GM19395 (cell line): ENCODE measurements around the gene FRMD6.
"Not testable (repeated sequence)": the region's sequence is repeated elsewhere in the genome, so short reads cannot be mapped to it uniquely, and the experiment has no call there.

ENCODE experiments used
- ATAC-seq: cut with Tn5 transposase; IDR thresholded peaks from one replicate; pipeline ENCODE4 v1.9.1; 2021; ENCODE audit warnings: mild to moderate bottlenecking, moderate library complexity; ENCODE audit not compliant: unreplicated experiment

Gene FRMD6

GRCh38 chr14:51628238-51628637 is 23.5 kb upstream of the FRMD6 start:
- no peak for ATAC-seq

DNA sequence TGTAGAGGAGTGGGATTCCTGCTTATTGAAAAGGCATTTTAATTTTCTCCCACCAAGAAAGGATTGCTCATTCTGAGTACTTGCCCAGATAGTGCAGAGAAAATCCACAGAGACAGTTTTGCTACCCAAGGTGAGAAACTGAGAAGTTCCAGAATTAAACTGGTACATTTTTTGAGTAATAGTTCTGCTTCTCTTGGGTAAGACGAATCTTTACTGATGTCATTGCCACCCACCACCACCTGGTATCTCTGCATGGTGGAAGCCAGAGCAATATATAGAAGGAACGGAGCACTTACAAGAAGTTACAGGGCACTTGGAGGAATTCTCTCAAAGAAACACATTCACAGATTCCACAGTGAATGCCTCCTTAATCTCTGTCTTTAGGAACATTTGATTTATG is 20.7 kb upstream of the FRMD6 start:
- ATAC-seq: no peak

DNA sequence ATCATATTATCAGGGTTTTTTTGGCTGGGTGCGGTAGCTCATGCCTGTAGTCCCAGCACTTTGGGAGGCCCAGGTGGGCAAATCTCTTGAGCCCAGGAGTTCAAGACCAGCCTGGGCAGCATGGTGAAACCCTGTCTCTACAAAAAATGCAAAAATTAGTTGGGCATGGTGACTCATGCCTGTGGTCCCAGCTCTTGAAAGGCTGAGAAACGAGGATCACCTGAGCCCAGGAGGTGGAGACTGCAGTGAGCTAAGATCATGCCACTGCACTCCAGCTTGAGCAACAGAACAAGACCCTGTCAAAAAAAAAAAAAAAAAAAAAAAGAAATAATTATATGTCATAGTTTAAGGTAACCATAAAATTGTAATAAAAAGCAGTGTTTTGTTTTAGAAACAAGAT is 18.4 kb upstream of the FRMD6 start:
- ATAC-seq: not testable (repeated sequence)

DNA sequence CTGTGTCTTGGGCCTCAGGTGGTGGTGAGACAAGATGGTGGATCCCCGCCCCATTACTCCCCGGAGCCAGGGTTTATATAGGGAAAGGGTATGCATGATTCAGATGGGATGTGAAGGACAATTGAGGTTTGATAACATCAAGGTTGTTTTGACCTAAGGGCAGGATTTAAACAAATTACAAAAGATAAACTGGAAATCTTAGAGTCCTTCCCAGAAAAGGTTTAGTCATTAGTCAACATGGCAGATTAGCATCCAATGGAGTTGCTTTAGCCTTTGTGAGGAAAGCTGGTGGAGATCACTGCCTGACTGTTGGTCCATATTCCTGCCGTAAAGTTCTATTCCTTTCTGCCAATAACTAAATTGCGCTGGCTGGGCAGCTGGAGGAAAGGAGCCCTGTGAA is 15.6 kb upstream of the FRMD6 start:
- ATAC-seq: no peak

- ATAC-seq: no peak
These were observed 13.4 kb upstream of the FRMD6 start for GRCh38 chr14:51638071-51638944.

- no peak for ATAC-seq
These were observed 11.9 kb upstream of the FRMD6 start for GRCh38 chr14:51639668-51640316.

DNA sequence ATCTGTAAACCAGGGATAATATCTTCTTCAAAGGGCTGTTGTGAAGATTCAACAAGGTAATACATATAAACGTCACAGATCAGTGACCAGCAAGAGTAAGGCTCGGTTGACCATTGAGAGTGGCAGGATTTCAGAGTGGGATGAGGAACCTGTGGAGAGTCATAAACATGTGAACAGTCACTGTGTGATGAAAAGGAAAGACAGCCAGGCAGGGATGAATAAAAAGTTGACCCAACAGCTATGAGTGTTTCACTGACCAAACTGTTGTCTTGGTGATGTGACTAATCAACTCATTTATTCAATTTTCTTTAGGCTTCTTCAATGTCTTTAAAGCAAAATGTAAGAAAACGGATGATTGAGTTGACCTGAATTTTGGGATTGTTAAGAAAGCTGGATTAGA is 8.6 kb upstream of the FRMD6 start:
- no peak for ATAC-seq

GRCh38 chr14:51644217-51644933 is 7.3 kb upstream of the FRMD6 start:
- ATAC-seq: no peak

GRCh38 chr14:51648296-51648695 is 3.4 kb upstream of the FRMD6 start:
- no peak for ATAC-seq

GRCh38 chr14:51650716-51651387 is 858 bp upstream of the FRMD6 start:
- ATAC-seq: no peak

- ATAC-seq: peak; percentile 52
These were observed 713 bp downstream of the FRMD6 start for GRCh38 chr14:51652168-51653078.

- no peak for ATAC-seq
These were observed 1.5 kb downstream of the FRMD6 start for GRCh38 chr14:51653079-51653774.

DNA sequence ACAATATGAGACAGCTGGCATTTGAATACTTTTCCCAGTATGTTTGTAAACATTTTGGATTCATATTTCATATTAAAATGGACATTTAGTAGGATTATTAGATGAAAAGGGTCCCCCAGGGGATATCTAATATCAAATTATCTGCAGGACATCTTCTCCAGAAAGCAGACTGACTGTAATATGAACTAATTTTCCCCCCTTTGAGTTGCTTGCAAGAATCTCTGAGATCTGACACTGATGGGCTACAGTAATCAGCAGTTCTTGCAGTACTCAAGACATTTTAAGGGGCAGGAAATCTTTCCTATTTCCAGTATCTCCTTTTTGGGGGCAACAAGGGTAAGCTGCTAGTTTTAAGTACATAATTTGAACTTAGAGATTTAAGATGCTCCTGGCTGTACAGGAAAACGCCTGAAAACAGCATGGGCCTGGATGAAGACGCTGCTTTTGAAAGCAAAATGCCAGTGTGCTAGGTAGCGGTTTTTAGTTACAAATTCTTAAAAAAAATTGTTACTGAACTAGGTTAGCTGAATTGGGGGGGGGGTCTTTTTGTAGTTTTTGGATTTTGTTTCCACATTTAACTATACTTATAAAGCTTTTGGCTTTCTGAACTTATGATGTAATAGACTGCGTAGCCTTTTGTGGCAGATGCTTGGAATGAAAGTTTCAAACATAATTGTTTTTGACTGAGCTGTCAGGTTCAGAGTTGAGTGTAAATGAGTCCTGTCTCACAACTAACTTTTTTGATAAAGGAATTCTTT is 2.2 kb downstream of the FRMD6 start:
- no peak for ATAC-seq

GRCh38 chr14:51654533-51654845 is 2.8 kb downstream of the FRMD6 start:
- no peak for ATAC-seq

DNA sequence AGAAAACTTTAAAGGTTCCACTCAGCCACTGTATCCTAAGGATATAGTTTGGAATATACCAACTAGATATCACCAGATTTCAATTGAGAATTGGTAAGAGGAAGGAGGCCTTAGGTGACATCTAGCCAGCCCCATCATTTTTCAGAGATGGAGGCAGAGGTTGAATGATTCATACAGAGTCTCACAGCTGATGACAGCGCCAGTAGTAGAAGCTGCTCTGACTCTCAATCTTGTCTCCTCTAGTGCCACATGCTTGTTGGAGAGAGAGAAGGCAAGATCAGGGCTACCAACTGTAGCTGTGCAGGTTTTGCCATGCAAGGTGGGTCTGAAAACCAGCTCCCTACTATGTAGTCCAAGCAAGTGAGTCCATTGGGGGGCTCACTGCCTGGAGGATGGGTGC is 6.1 kb downstream of the FRMD6 start:
- ATAC-seq: no peak

DNA sequence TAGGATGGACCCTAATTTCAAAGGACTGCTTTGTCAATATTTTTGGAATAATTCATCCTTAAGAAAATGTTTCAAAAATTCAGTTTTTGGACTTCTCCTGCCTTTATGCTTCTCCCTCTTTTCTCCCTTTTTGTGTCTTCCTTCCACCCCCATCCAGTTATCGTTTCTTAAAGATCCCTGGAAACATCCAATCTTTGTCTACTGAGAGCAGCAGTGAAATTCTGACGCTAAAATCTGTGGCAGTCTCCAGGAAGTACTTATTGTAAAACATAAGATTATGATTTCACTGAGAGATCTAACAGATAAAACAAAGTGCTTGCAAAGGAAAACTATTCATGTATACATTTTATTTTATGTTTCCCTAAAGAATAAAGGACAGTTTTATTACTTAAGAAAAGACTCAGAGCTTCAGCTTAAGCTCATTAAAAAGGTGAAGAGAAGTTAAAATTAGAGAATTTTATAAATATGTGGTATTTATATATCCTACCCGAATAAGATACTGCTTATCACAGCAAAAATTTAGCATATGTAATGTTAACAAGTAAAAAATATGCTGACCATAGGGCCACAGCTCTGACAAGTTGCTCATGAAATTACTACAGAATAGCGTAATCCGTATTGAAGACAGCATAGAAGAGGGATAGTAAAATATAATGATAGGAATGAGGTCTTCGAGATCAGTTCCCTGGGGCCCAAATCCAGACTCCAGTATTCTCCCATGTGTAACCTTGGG is 6.9 kb downstream of the FRMD6 start:
- ATAC-seq: no peak

DNA sequence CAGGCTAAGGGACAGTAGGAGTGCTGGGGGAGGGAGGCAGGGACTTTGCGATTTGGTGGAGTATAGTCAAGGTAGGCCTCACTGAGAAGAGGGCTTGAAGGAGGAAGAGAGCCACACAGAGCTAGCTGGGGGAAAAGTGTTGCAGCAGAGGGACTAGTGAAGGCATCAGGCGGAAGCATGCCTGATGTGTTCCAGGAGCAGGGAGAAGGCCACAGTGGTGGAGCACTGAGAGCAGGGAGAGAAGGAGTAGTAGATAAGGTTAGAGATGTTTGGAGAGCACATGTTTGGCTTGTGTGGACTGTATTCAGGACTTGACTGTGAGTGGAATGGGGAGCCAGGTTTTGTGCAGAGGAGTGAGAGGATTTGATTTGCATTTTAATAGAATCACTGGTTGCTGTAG is 9.0 kb downstream of the FRMD6 start:
- no peak for ATAC-seq

DNA sequence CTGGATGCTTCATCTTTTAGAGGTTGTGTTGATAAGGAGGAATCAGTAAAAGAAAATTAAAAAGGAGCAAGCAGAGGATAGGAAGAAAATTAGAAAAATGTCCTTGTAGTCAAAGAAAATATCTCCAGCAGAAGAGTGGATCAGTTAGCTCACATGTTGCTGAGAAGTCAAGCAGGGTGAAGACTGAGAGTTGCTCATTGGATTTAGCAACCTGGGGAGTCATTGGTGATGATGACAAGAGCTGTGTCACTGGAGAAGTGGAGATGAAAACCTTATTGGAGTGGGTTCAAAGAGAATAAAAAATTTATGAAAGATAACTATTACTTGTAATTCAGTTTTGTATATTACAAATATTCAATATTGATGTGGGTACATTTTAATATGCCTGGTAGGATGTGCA is 9.8 kb downstream of the FRMD6 start:
- no peak for ATAC-seq
